ENCODE data around the gene POLRMT. TPM values are rescaled to one million over a fixed set of nuclear protein-coding genes. Genes with fewer than 3 reads are reported as not detected.

POLRMT gene
- polyA plus RNA-seq, 1 donor, result 62.1 TPM

DNA sequence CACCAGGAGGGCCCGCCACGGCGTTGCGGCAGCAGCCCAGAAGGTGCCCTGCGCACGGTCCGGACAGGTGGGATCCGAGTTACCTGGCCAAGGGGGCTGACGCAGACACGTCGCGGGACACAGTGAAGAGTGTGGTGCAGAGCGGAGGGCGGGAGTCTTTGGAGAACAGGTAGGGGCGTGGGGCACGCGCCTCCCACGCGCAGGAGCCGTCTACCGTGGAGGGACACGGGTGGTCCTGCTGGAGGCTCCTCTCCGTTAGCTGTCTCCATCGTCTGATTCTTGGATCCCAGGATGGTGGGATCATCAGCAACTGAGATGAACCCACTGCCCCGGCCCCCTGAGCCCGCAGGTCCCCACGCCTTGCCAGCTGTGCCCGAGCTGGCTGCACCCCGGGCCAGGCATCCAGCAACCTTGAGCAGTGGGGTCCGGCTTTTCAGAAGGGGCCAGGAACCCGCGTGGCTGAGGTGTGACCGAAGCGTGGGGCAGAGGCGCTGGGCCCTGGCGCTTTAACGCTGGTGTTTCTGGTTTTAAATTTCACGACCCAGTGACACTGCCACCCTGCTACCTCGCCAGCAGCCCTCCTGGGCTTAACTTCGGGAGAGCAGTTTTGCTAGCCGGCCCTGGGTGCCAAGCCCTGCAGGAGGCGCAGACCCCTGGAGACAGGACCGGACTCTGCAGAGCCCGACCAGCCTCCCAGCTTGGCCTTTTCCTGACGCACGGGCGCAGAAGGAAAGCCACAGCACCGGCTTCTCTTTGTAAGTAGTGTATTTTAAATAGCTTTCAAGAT, 13.6 kb upstream of the POLRMT start:
- no peak for DNase-seq
- no peak overlapping the region for H3K4me3 ChIP-seq (ENCODE audit: low read length)
- H3K4me1 ChIP-seq (ENCODE audit: control insufficient read depth, insufficient read depth, low read length), result no peaks in the 10 kb centered on the region
- no peaks in the 10 kb centered on the region for H3K27me3 ChIP-seq (ENCODE audit: control insufficient read depth, insufficient read depth, low read length)
- peaks cover 61% of the 10 kb centered on the region for H3K36me3 ChIP-seq (ENCODE audit: control insufficient read depth, insufficient read depth, low read length)
- no peak overlapping the region for H3K27ac ChIP-seq (ENCODE audit: low read length)
- WGBS (ENCODE audit: insufficient coverage, low lambda C conversion rate), result no CpG with 5 or more reads among the region's 48 CpGs
- H3K9me3 ChIP-seq (ENCODE audit: control insufficient read depth, low read depth, low read length), result peaks cover 10% of the 10 kb centered on the region

DNA sequence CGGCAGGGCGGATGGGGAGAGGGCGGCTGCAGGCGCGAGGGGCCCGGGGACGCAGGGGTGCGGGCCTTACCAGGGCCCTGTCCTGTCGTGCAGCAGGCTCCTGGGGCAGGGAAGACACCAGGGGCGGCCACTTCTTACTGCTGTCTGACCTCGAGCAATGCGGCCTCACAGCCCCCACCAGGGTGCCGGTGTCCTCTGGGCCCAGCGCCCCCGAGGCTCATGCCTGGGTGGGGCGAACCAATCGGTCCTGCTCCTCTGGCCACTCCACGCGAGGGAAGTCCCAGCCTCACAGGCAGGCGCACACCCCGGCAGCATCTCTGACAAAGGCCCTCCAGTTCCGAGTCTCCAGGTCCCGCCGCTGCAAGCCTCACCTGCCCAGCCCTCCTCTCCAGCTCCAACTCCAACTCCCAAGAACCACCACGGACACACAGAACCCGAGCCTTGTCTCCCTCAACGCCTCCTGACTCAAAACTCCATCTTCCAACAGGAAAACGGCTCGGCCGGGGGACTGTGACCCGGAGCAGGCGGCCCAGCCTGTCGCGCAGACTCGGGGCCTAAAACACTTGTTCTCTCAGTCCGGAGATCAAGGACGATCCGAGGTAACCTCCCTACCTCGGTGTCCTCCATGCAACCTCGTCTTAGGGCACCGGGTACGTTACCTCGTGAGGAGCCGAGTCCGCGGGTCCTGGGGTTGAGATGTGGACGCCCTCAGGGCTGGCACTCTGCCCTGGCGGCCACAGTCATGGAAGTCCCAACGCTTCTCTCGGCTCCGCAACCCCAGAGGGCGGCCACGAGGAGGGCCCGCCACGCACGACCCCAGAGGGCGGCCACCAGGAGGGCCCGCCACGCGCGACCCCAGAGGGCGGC, 12.8 kb upstream of the POLRMT start:
- DNase-seq, result no peak
- no peaks in the 10 kb centered on the region for H3K27me3 ChIP-seq (ENCODE audit: control insufficient read depth, insufficient read depth, low read length)
- H3K9me3 ChIP-seq (ENCODE audit: control insufficient read depth, low read depth, low read length), result peaks cover 10% of the 10 kb centered on the region
- H3K36me3 ChIP-seq (ENCODE audit: control insufficient read depth, insufficient read depth, low read length), result peaks cover 54% of the 10 kb centered on the region
- no peak overlapping the region for H3K27ac ChIP-seq (ENCODE audit: low read length)
- no peak overlapping the region for H3K4me3 ChIP-seq (ENCODE audit: low read length)
- no CpG with 5 or more reads among the region's 62 CpGs for WGBS (ENCODE audit: insufficient coverage, low lambda C conversion rate)
- H3K4me1 ChIP-seq (ENCODE audit: control insufficient read depth, insufficient read depth, low read length), result no peaks in the 10 kb centered on the region

DNA sequence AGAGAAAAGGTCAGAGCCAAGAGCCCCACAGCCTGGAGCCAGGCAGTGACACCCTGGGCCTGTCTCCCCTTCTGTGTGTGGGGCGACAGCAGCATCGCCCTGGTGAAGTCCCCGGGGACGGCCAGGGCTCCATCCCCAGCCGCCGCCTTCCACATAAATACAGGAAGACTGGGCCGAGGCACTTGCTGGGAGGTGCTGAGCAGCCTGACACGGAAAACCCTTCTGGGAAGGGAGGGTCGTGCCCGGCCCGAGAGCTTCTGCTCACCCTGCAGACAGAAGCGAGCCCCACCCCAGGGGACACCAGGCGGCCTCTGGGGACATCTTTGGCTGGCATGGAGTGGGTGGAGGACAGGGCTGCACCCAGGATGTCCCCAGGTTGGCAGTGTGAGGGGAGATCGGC, 11.5 kb upstream of the POLRMT start:
- Histone ChIP-seq H3K36me3 (ENCODE audit: control insufficient read depth, insufficient read depth, low read length) (peaks cover 46% of the 10 kb centered on the region), H3K27ac (ENCODE audit: low read length) (no peak overlapping the region), H3K9me3 (ENCODE audit: control insufficient read depth, low read depth, low read length) (peaks cover 16% of the 10 kb centered on the region), H3K27me3 (ENCODE audit: control insufficient read depth, insufficient read depth, low read length) (no peaks in the 10 kb centered on the region), H3K4me1 (ENCODE audit: control insufficient read depth, insufficient read depth, low read length) (no peaks in the 10 kb centered on the region), H3K4me3 (ENCODE audit: low read length) (no peak overlapping the region)
- no peak for DNase-seq
- no CpG with 5 or more reads among the region's 14 CpGs for WGBS (ENCODE audit: insufficient coverage, low lambda C conversion rate)

DNA sequence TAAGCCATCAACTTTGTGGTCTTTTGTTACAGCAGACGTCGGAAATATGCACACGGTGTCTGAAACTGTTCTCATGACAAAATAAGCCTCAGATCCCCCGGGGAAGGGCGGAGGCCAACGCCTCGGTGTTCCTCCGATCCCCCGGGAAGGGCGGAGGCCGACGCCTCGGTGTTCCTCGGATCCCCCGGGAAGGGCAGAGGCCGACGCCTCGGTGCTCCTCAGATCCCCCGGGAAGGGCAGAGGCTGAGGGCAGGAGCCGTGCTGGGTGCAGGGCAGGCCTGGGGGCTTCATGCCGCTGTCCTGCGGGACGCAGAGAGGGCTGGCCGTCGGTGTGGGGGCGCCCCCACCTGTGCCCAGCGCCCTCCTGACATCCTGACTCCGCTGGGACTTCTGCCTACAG, 11.0 kb upstream of the POLRMT start:
- H3K4me3 ChIP-seq (ENCODE audit: low read length), result no peak overlapping the region
- DNase-seq, result no peak
- H3K27me3 ChIP-seq (ENCODE audit: control insufficient read depth, insufficient read depth, low read length), result no peaks in the 10 kb centered on the region
- no peak overlapping the region for H3K27ac ChIP-seq (ENCODE audit: low read length)
- peaks cover under 1% of the 10 kb centered on the region for H3K4me1 ChIP-seq (ENCODE audit: control insufficient read depth, insufficient read depth, low read length)
- peaks cover 18% of the 10 kb centered on the region for H3K9me3 ChIP-seq (ENCODE audit: control insufficient read depth, low read depth, low read length)
- peaks cover 42% of the 10 kb centered on the region for H3K36me3 ChIP-seq (ENCODE audit: control insufficient read depth, insufficient read depth, low read length)
- WGBS (ENCODE audit: insufficient coverage, low lambda C conversion rate), result no CpG with 5 or more reads among the region's 28 CpGs

DNA sequence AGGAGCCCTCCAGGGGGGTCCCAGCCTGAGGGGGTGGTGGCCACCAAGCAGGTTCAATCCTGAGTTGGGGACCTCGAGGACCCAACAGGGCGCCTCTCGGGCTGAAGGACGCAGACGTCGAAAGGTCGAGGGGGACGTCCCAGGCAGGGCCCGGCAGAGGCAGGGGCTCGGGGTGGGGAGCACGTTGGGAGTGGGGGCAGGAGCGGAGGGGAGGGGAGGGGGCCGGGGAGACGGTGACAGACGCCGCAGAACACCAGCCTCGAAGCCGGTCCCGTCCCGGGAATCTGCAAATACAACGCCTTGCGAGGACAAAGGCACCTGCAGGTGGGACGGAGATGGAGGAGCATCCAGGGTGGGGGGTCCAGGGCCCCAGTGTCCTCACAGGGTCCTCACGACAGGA, 10.4 kb upstream of the POLRMT start:
- Histone ChIP-seq H3K27me3 (ENCODE audit: control insufficient read depth, insufficient read depth, low read length) (peaks cover 5% of the 10 kb centered on the region), H3K36me3 (ENCODE audit: control insufficient read depth, insufficient read depth, low read length) (peaks cover 36% of the 10 kb centered on the region), H3K27ac (ENCODE audit: low read length) (no peak overlapping the region), H3K4me3 (ENCODE audit: low read length) (no peak overlapping the region), H3K9me3 (ENCODE audit: control insufficient read depth, low read depth, low read length) (peaks cover 23% of the 10 kb centered on the region), H3K4me1 (ENCODE audit: control insufficient read depth, insufficient read depth, low read length) (peaks cover 7% of the 10 kb centered on the region)
- no peak for DNase-seq
- no CpG with 5 or more reads among the region's 24 CpGs for WGBS (ENCODE audit: insufficient coverage, low lambda C conversion rate)

DNA sequence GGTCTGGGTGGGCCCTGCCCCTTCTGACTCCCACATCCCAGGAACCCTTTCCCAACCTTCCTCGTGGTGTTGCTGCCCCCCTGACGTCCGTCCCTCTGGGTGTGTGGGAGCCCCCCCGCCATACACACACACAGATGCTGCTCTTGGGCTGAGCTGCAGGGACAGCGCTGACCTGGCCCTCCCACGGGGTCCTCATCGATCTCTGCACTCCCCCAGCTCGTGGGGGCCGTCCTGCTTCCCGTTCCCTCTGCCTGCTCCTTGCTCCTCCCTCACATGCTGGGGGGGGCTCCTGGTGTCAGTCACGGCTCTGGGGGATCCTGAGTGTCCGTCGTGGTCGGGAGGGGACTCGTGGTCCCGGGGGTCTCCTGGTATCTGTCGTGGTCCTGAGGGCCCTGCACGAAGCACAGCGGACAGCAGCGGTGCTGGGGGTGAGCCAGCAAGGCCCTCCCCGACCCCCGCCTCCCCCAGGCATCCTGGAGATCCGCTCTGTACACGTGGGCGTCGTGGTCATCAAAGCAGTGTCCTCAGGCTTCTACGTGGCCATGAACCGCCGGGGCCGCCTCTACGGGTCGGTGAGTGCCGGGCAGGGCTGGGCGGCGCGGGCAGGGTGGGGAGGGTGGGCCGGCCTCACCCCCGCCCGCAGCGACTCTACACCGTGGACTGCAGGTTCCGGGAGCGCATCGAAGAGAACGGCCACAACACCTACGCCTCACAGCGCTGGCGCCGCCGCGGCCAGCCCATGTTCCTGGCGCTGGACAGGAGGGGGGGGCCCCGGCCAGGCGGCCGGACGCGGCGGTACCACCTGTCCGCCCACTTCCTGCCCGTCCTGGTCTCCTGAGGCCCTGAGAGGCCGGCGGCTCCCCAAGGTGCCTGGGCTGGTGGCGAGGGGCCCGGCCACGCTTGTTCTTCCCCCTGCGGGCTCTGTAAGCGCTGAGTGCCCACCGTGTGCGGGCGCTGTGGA, 9.7 kb upstream of the POLRMT start:
- no peak overlapping the region for H3K4me3 ChIP-seq (ENCODE audit: low read length)
- H3K9me3 ChIP-seq (ENCODE audit: control insufficient read depth, low read depth, low read length), result peaks cover 23% of the 10 kb centered on the region
- peaks cover 12% of the 10 kb centered on the region for H3K4me1 ChIP-seq (ENCODE audit: control insufficient read depth, insufficient read depth, low read length)
- no CpG with 5 or more reads among the region's 70 CpGs for WGBS (ENCODE audit: insufficient coverage, low lambda C conversion rate)
- H3K27ac ChIP-seq (ENCODE audit: low read length), result no peak overlapping the region
- no peak for DNase-seq
- H3K27me3 ChIP-seq (ENCODE audit: control insufficient read depth, insufficient read depth, low read length), result peaks cover 11% of the 10 kb centered on the region
- H3K36me3 ChIP-seq (ENCODE audit: control insufficient read depth, insufficient read depth, low read length), result peaks cover 31% of the 10 kb centered on the region

DNA sequence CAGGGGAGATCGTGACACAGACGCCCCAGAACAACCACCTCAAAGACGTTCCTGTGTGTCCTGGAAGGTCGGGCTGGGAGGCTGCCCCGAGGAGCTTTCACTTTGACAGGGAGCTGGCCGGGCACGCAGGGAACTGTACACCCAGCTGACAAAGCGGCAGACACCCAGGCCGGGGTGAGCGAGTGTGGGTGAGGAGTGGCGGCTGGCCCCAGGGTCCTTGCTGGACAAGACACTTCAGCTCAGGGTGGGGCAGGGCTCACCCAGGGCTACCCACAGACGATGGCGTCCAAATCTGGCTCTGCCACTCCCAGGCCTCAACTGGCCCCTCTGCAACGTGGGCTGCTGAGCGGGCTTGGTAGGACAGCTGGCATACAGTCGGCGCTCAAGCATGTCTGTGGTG, 8.4 kb upstream of the POLRMT start:
- peaks cover 12% of the 10 kb centered on the region for H3K4me1 ChIP-seq (ENCODE audit: control insufficient read depth, insufficient read depth, low read length)
- no peak overlapping the region for H3K27ac ChIP-seq (ENCODE audit: low read length)
- H3K27me3 ChIP-seq (ENCODE audit: control insufficient read depth, insufficient read depth, low read length), result peaks cover 14% of the 10 kb centered on the region
- peaks cover 18% of the 10 kb centered on the region for H3K36me3 ChIP-seq (ENCODE audit: control insufficient read depth, insufficient read depth, low read length)
- H3K4me3 ChIP-seq (ENCODE audit: low read length), result no peak overlapping the region
- no peak for DNase-seq
- H3K9me3 ChIP-seq (ENCODE audit: control insufficient read depth, low read depth, low read length), result peaks cover 23% of the 10 kb centered on the region
- WGBS (ENCODE audit: insufficient coverage, low lambda C conversion rate), result no CpG with 5 or more reads among the region's 17 CpGs

DNA sequence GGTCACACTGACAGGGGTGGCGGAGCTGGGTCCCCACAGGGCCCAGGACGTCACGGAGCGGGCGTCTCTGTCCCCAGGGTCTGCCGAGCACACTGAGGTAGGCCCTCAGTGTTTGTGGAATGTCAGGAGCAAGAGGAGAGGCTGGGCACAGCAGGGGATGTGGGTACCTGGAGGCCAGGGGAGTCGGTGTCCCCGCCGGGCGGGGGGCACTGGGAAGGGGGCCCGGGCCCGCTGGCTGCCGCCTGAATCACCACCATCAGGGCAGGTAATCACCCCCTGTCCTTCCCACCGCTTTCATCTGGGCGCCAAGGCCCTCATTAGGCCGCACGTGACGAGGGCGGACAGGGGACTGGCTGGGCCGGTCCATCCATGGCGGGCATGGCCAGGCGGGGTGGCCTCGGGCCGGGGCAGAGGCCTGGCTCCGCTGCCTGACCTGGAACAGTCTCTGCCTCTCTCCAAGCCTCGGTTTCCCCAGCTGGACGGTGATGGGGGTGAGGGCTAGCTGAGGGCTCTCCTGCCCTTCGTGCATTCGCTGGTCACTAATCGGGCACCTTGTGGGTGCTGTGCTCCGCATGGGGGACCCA, 7.4 kb upstream of the POLRMT start:
- Histone ChIP-seq H3K9me3 (ENCODE audit: control insufficient read depth, low read depth, low read length) (peaks cover 17% of the 10 kb centered on the region), H3K4me3 (ENCODE audit: low read length) (no peak overlapping the region), H3K27ac (ENCODE audit: low read length) (no peak overlapping the region), H3K27me3 (ENCODE audit: control insufficient read depth, insufficient read depth, low read length) (peaks cover 14% of the 10 kb centered on the region), H3K4me1 (ENCODE audit: control insufficient read depth, insufficient read depth, low read length) (peaks cover 12% of the 10 kb centered on the region), H3K36me3 (ENCODE audit: control insufficient read depth, insufficient read depth, low read length) (peaks cover 10% of the 10 kb centered on the region)
- DNase-seq, result no peak
- no CpG with 5 or more reads among the region's 31 CpGs for WGBS (ENCODE audit: insufficient coverage, low lambda C conversion rate)

DNA sequence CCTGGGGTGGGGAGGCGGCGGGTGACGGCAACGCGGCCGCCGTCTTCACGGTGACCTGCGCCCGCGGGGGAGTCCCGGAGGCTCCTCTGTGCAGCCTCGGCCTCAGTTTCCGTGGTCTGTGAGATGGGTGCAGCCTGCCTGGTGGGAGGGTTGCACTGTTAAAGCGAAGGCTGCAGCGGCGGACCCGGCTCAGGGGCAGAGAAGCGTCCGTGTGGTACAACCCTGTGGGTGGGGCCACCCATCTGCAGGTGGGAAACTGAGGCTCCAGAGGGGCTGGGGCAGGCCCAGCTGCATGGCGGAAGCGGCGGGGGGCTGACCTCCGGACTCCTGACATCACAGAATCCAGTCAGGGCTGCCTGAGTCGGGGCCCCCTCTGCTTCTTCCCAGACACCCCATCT, 6.8 kb upstream of the POLRMT start:
- Histone ChIP-seq H3K9me3 (ENCODE audit: control insufficient read depth, low read depth, low read length) (peaks cover 16% of the 10 kb centered on the region), H3K4me1 (ENCODE audit: control insufficient read depth, insufficient read depth, low read length) (peaks cover 12% of the 10 kb centered on the region), H3K36me3 (ENCODE audit: control insufficient read depth, insufficient read depth, low read length) (peaks cover 9% of the 10 kb centered on the region), H3K27me3 (ENCODE audit: control insufficient read depth, insufficient read depth, low read length) (peaks cover 14% of the 10 kb centered on the region), H3K4me3 (ENCODE audit: low read length) (no peak overlapping the region), H3K27ac (ENCODE audit: low read length) (no peak overlapping the region)
- DNase-seq, result no peak
- no CpG with 5 or more reads among the region's 25 CpGs for WGBS (ENCODE audit: insufficient coverage, low lambda C conversion rate)

Measured in large intestine (tissue), 3 donors.